ENCODE measurements around the gene DDIAS. TPM values are rescaled to one million over a fixed set of nuclear protein-coding genes. Genes with fewer than 3 reads are reported as not detected.

The DDIAS gene
- polyA plus RNA-seq, 3 donors from 2014 or later, result 1.4 to 2.4 TPM; not detected in 1

GRCh38 chr11:82871646-82872045 is 29.9 kb upstream of the DDIAS start:
- peaks cover 0 to 1% (median 1%) of the 10 kb centered on the region in 3 donors for H3K27me3 Mint-ChIP-seq (ENCODE audit: low read depth in 3 of 3)
- H3K27ac Mint-ChIP-seq, result no peak overlapping the region

DNA sequence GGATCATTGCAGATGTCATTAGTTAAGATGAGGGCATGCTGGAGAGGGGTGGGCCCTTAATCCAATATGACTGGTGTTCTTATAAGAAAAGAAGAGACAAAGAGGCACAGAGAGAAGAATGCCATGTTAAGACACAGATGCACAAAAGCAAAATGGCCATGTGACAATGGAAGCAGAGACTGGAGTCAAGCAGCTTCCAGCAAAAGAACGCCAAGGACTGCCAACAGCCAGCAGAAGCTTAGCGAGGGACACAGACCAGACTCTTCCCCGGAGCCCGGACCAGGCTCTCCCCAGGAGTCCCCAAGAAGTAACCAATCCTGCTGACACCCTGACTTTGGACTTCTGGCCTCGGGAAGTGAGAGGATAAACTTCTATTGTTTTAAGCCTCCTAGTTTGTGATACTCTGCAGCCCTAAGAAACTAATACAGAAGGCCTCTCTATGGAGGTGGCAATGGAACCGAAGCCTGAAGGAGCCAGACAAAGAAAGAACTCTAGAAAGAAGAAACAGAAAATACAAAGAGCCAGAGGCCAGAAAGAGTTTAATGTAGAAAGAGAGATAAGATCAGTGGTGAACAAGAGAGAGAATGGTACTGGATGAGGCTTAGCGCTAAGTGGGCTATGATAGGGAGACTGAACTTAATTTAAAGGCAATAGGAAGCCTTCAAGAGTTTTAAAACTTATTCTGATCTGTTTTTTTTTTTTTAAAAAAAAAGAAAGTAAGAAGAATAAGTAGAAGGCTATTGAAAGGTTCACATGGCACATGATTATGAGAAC is 29.0 kb upstream of the DDIAS start:
- no peak overlapping the region for H3K4me3 Mint-ChIP-seq
- no peak for DNase-seq
- H3K27me3 Mint-ChIP-seq (ENCODE audit: low read depth in 3 of 3), result peaks cover 0 to 1% (median 1%) of the 10 kb centered on the region in 3 donors

More at GRCh38 chr11:82871646-82872045, 29.9 kb upstream of the DDIAS start:
- Mint-ChIP-seq H3K36me3 (peaks cover 0 to 3% (median 0%) of the 10 kb centered on the region in 3 donors), H3K4me3 (no peak overlapping the region), H3K4me1 (peaks cover 29 to 36% of the 10 kb centered on the region in 2 donors), H3K9me3 (no peaks in the 10 kb centered on the region)
- no peak for DNase-seq

GRCh38 chr11:82873919-82874333 is 27.6 kb upstream of the DDIAS start:
- peaks cover 0 to 14% (median 9%) of the 10 kb centered on the region in 3 donors for H3K36me3 Mint-ChIP-seq
- DNase-seq, result no peak
- peak overlapping the region in 2 of 6 donors; percentile 3 to 73 for H3K27ac Mint-ChIP-seq
- H3K4me3 Mint-ChIP-seq, result no peak overlapping the region
- H3K27me3 Mint-ChIP-seq (ENCODE audit: low read depth in 3 of 3), result peaks cover 0 to 1% (median 1%) of the 10 kb centered on the region in 3 donors
- H3K9me3 Mint-ChIP-seq, result no peaks in the 10 kb centered on the region
- H3K4me1 Mint-ChIP-seq, result peaks cover 24 to 28% of the 10 kb centered on the region in 2 donors

More for the DNA sequence above, 29.0 kb upstream of the DDIAS start:
- peak overlapping the region in 2 of 6 donors; percentile 19 to 73 for H3K27ac Mint-ChIP-seq
- peaks cover 0 to 7% (median 0%) of the 10 kb centered on the region in 3 donors for H3K36me3 Mint-ChIP-seq
- peaks cover 27 to 31% of the 10 kb centered on the region in 2 donors for H3K4me1 Mint-ChIP-seq
- H3K9me3 Mint-ChIP-seq, result no peaks in the 10 kb centered on the region

- no peak for DNase-seq
Measured at GRCh38 chr11:82874646-82875523, 26.7 kb upstream of the DDIAS start.

GRCh38 chr11:82883853-82884252 is 17.7 kb upstream of the DDIAS start:
- H3K27me3 Mint-ChIP-seq (ENCODE audit: low read depth in 3 of 3), result peaks cover 0 to 3% (median 0%) of the 10 kb centered on the region in 3 donors

More at GRCh38 chr11:82874646-82875523, 26.7 kb upstream of the DDIAS start:
- Mint-ChIP-seq H3K27me3 (ENCODE audit: low read depth in 3 of 3) (peaks cover 0 to 1% (median 1%) of the 10 kb centered on the region in 3 donors), H3K4me1 (peaks cover 24 to 28% of the 10 kb centered on the region in 2 donors), H3K27ac (peak overlapping the region in 4 of 6 donors; percentile 2 to 62 (median 10)), H3K36me3 (peaks cover 4 to 19% (median 13%) of the 10 kb centered on the region in 3 donors), H3K4me3 (no peak overlapping the region), H3K9me3 (no peaks in the 10 kb centered on the region)

DNA sequence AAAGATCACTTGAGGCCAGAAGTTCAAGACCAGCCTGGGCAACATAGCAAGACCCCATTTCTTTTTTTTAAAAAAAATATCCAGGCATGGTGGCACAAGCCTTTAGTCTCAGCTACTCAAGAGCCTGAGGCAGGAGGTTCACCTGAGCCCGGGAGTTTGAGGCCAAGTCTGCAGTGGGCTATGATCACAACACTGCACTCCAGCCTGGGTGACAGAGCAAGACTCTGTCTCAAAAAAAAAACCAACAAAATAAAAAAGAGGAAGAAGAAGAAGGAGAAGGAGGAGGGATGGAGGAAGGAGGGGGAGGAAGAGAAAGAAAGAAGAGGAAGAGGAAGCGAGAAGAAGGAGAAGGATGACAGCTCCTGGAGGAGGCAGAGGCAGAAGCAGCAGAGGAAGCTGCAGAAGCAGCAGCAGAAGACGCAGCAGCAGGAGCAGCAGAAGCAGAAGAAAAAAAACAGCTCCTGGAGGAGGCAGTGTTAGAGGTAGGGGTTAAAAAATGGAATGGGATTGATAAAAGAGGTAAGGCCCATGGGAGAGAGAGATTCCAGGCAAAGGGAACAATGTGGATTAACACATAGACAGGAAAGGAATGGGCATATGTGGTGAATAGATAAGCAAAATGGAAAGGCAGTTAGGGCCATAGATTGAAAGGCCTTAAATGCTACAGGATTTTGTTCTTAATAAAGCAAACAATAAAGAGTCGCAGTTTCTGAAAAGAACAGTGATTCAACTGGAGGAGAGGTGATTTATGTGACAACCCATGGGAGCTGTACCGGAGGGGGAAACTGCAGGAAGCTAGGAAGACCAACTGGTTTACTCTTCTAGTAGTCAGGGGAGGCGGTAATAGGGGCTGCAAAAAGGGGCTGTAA is 12.2 kb upstream of the DDIAS start:
- peaks cover 0 to 3% (median 0%) of the 10 kb centered on the region in 3 donors for H3K36me3 Mint-ChIP-seq
- no peak for DNase-seq
- peaks cover 0 to 1% (median 0%) of the 10 kb centered on the region in 3 donors for H3K27me3 Mint-ChIP-seq (ENCODE audit: low read depth in 3 of 3)
- H3K4me3 Mint-ChIP-seq, result no peak overlapping the region
- no peak overlapping the region for H3K27ac Mint-ChIP-seq
- H3K9me3 Mint-ChIP-seq, result no peaks in the 10 kb centered on the region
- H3K4me1 Mint-ChIP-seq, result no peaks in the 10 kb centered on the region

More at GRCh38 chr11:82883853-82884252, 17.7 kb upstream of the DDIAS start:
- no peaks in the 10 kb centered on the region for H3K9me3 Mint-ChIP-seq
- no peak overlapping the region for H3K4me3 Mint-ChIP-seq
- DNase-seq, result no peak
- H3K27ac Mint-ChIP-seq, result peak overlapping the region in 3 of 6 donors; percentile 7 to 58 (median 26)
- peaks cover 17 to 21% (median 18%) of the 10 kb centered on the region in 3 donors for H3K36me3 Mint-ChIP-seq
- H3K4me1 Mint-ChIP-seq, result peaks cover 4 to 6% of the 10 kb centered on the region in 2 donors

- peaks cover 0 to 1% (median 0%) of the 10 kb centered on the region in 3 donors for H3K27me3 Mint-ChIP-seq (ENCODE audit: low read depth in 3 of 3)
- H3K4me1 Mint-ChIP-seq, result no peaks in the 10 kb centered on the region
- peaks cover 0 to 3% (median 0%) of the 10 kb centered on the region in 3 donors for H3K36me3 Mint-ChIP-seq
- no peak overlapping the region for H3K27ac Mint-ChIP-seq
- no peaks in the 10 kb centered on the region for H3K9me3 Mint-ChIP-seq
- no peak for DNase-seq
- no peak overlapping the region for H3K4me3 Mint-ChIP-seq
Measured at GRCh38 chr11:82890002-82890341, 11.6 kb upstream of the DDIAS start.

- Mint-ChIP-seq H3K4me1 (no peaks in the 10 kb centered on the region), H3K4me3 (no peak overlapping the region), H3K27ac (no peak overlapping the region), H3K9me3 (no peaks in the 10 kb centered on the region), H3K27me3 (ENCODE audit: low read depth in 3 of 3) (peaks cover 0 to 1% (median 0%) of the 10 kb centered on the region in 3 donors), H3K36me3 (peaks cover 0 to 3% (median 0%) of the 10 kb centered on the region in 3 donors)
- no peak for DNase-seq
Measured at GRCh38 chr11:82890936-82891335, 10.6 kb upstream of the DDIAS start.

GRCh38 chr11:82892611-82893169 is 8.8 kb upstream of the DDIAS start:
- Mint-ChIP-seq H3K36me3 (peaks cover 0 to 3% (median 0%) of the 10 kb centered on the region in 3 donors), H3K9me3 (no peaks in the 10 kb centered on the region), H3K27ac (peak overlapping the region in 1 of 6 donors; percentile 25), H3K4me3 (no peak overlapping the region), H3K4me1 (peaks cover 0 to 11% of the 10 kb centered on the region in 2 donors), H3K27me3 (ENCODE audit: low read depth in 3 of 3) (no peaks in the 10 kb centered on the region)
- DNase-seq, result no peak

DNA sequence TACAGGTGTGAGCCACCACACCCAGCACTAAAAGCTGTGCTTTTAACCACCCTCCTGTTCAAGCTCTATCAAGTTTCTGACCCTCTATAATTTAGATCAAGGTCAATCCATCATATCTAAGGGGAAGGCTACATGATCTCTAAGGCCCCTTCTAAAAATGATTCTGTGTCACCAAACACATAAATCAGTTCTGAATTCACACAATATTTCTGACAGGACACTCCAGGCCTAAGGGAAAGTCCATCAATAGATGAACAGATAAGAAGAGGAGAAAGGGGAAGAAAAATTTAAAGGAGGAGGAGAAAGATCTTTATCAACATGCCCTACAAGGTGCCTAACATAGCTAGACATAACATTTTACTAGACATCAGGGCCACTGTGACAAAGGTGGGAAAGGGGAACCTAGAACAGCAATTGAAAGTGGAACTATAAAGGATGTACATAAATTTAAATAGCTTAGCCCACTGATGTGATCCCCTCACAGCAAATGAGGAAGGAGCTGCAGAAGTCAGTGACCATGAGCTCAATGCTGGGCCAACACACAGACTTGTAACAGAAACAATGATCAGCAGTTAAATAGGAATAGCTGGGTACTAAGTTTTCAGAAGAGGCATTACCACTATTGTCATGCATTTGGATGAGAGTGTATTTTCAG is 6.0 kb upstream of the DDIAS start:
- Mint-ChIP-seq H3K9me3 (no peaks in the 10 kb centered on the region), H3K27ac (peak overlapping the region in 4 of 6 donors; percentile 0 to 9 (median 6)), H3K36me3 (peaks cover 0 to 3% (median 0%) of the 10 kb centered on the region in 3 donors), H3K27me3 (ENCODE audit: low read depth in 3 of 3) (peaks cover 2 to 6% (median 4%) of the 10 kb centered on the region in 3 donors), H3K4me1 (peaks cover 17 to 36% of the 10 kb centered on the region in 2 donors), H3K4me3 (no peak overlapping the region)
- DNase-seq, result no peak

DNA sequence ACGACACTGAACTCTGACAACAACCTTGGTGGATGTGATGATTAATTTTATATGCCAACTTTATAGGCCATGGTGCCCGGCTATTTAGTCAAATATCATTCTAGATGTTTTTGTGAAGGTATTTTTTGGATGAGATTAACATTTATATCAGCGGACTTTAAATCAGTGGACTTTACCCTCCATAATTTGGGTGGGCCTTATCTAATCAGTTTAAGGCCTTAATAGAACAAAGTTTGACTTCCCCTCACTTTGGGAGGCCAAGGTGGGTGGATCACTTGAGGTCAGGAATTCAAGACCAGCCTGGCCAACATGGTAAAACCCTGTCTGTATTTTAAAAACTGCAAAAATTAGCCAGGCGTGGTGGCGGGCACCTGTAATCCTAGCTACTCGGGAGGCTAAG is 5.4 kb upstream of the DDIAS start:
- no peak overlapping the region for H3K4me3 Mint-ChIP-seq
- peaks cover 19 to 40% of the 10 kb centered on the region in 2 donors for H3K4me1 Mint-ChIP-seq
- H3K36me3 Mint-ChIP-seq, result peaks cover 0 to 3% (median 0%) of the 10 kb centered on the region in 3 donors
- H3K27ac Mint-ChIP-seq, result no peak overlapping the region
- no peak for DNase-seq
- H3K9me3 Mint-ChIP-seq, result no peaks in the 10 kb centered on the region
- H3K27me3 Mint-ChIP-seq (ENCODE audit: low read depth in 3 of 3), result peaks cover 6 to 8% (median 6%) of the 10 kb centered on the region in 3 donors

DNA sequence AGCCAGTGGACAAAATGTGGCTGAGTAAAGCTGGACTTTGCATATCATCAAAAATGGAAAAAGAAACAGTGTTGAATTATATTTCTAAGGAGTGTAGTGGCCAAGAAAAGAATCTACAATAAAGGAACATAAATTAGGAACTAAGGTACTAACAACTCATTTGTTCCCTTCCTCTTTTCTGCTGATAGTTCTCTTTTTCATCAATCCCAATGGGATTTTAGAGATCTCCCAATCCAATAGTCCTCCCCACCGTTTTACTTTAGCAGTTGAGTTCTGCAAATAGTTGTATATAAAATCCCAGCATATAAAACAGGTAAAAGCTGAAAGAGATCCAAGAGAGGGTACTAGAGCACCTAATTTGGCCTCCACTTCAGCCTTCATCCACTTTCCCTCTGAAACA is 3.3 kb upstream of the DDIAS start:
- Mint-ChIP-seq H3K27me3 (ENCODE audit: low read depth in 3 of 3) (peaks cover 8 to 13% (median 8%) of the 10 kb centered on the region in 3 donors), H3K4me3 (peak overlapping the region in 1 of 5 donors; percentile 17), H3K9me3 (no peaks in the 10 kb centered on the region), H3K4me1 (peaks cover 28 to 50% of the 10 kb centered on the region in 2 donors), H3K27ac (peak overlapping the region in 1 of 6 donors; percentile 6), H3K36me3 (peaks cover 0 to 3% (median 0%) of the 10 kb centered on the region in 3 donors)
- DNase-seq, result no peak

Data from immature natural killer cell (primary cell).